ENCODE results near the gene PIGT.

Gene PIGT

DNA sequence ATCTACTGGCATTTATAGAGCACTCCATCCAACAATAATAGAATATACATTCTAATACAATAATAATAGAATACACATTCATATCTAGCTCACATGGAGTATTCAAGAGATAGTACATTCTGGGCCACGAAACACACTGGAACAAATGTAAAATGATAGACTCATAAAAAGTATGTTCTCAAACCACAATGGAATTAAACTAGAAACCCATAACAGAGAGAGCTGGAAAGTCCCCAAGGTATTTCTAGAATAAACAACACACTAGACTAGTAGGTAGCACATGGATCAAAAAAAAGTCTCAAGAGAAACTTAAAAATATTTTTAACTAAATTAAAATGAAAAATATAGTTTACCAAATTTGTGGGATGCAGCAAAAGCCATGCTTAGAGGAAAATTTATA, 28.7 kb upstream of the PIGT start:
- TF ChIP-seq GATA3 (IDR thresholded peaks at IDR 0.05; ENCODE audit: low read depth, low read length) (no peak), GATA2 (IDR thresholded peaks at IDR 0.05; ENCODE audit: low read depth, low read length) (no peak)

DNA sequence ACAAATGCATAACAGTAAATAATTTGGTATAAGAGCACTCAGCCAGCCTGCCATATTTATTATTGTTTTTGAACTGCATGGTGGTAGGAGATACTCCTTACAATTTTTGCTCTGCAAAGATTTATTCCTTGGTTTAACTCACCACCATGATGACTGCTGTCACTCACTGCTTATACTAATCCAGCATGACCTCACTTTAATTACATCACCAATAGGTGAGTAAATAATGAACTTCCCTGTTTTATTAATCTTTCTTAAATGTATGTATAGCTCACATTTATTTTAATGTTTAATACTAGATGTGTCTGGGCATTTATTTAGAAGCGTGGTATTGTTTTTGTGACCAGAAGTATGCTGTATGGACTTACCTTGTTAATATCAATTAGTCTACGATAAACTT, 25.0 kb upstream of the PIGT start:
- TF ChIP-seq GATA3 (IDR thresholded peaks at IDR 0.05; ENCODE audit: low read depth, low read length) (no peak), GATA2 (IDR thresholded peaks at IDR 0.05; ENCODE audit: low read depth, low read length) (no peak)

DNA sequence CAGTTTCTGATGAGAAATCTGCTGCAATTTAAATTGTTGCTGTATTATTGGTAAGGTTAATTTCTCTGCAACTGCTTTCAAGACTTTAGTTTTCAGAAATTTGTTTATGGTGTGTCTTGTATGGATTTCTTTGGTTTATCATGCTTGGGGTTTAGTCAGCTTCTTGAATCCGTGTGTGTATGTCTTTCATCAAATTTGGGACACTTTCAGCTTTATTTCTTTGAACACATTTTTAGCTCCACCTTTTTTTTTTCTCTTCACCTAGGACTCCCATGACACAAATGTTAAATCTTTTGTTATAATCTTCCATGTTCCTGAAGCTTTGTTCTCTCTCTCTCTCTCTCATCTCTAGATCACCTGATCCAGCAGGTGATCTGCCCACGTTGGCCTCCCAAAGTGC, 24.4 kb upstream of the PIGT start:
- no peak for TF ChIP-seq GATA2 (IDR thresholded peaks at IDR 0.05; ENCODE audit: low read depth, low read length)
- TF ChIP-seq GATA3 (IDR thresholded peaks at IDR 0.05; ENCODE audit: low read depth, low read length) = no peak

DNA sequence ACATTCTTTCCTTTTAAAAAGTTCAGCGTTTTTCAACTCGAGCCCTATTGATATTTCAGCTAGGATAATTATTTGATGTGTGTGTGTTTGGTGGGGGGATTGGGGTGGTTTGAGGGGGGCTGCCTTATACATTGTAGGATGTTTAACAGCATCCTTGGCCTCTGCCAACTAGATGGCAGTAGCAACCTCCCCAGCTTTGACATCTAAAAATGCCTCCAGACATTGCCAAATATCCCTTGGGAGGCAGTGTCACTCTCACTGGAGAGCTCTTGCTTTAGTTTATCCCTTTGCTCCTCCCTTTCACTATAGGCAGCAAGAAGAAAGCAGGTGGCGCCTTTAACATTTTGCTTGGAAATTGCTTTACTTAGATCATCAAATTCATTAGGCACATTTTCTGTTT, 23.2 kb upstream of the PIGT start:
- TF ChIP-seq GATA3 (IDR thresholded peaks at IDR 0.05; ENCODE audit: low read depth, low read length) (no peak), GATA2 (IDR thresholded peaks at IDR 0.05; ENCODE audit: low read depth, low read length) (no peak)

DNA sequence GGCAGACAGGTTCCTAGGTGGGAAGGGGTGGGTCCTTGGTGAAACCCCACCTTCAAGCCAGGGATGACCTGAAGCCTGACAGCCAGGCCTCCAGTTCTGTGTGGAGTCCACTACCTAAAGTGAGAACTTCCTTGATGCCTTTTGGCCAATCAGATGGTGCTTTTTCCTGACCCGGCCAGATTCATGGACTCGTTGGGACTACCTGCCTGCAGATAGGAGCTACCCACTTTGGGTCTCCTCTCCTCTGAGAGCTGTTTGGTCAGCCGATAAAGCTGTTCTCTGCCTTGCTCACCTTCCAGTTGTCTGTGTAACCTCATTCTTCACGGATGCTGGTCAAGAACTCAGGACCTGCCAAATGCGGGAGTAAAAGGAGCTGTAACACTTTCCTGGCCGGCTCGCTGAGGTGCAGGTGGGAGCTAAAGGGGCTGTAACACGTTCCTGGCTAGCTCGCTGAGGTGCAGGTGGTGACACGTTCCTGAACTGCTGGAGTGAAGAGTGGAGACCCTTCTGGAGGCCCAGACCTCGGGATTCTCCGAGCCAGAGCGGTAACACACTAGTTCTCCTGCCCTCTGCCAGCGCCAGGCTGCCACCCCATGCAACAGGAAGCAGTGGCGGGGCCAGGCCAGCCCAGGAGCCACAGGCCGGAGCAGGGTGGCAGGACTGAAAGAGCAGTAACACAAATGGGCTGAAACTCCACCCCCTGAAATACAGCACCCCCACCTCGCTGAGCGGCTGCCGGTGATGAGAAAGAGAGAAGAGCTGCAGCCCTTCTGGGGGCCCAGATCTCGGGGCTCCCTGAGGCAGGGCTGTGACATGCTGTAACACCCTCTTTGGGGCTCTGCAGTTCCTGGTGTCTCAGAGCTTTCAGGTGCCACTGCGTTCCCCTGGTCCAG, 21.5 kb upstream of the PIGT start:
- TF ChIP-seq GATA2 (IDR thresholded peaks at IDR 0.05; ENCODE audit: low read depth, low read length) = no peak
- TF ChIP-seq GATA3 (IDR thresholded peaks at IDR 0.05; ENCODE audit: low read depth, low read length) = no peak

DNA sequence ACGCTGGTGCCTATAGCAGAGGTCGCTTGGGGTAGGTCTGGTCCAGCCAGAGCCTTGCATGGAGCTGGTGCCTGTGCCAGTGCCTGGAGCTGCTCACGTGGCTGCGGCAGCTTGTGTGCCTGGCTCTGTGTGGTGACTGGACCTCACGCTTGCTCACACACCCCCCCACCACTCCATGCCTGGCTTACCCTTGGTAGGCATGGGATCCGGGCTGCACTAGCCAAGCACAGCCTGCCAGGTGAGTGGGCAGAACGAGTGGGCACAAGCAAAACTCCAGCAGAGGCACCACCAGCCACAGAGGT, 20.9 kb upstream of the PIGT start:
- TF ChIP-seq GATA3 (IDR thresholded peaks at IDR 0.05; ENCODE audit: low read depth, low read length) = no peak

DNA sequence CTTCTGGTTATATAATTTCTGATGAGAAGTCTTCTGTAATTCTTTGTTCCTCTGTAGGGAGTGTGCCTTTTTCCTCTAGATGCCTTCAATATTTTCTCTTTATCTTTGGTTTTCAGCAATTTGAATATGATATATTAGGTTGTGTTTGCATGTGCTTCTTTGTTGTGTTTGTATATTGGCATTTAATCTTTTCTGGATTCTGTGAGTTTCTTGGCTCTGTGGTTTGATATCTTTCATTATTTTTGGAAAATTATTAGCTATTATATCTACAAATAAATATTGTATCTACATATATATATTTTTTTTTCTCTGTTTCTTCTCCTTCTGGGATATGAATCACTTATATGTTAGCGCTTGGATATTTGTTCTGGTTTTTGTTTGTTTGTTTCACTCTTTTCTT, 16.9 kb upstream of the PIGT start:
- TF ChIP-seq GATA2 (IDR thresholded peaks at IDR 0.05; ENCODE audit: low read depth, low read length) (no peak), GATA3 (IDR thresholded peaks at IDR 0.05; ENCODE audit: low read depth, low read length) (no peak)

DNA sequence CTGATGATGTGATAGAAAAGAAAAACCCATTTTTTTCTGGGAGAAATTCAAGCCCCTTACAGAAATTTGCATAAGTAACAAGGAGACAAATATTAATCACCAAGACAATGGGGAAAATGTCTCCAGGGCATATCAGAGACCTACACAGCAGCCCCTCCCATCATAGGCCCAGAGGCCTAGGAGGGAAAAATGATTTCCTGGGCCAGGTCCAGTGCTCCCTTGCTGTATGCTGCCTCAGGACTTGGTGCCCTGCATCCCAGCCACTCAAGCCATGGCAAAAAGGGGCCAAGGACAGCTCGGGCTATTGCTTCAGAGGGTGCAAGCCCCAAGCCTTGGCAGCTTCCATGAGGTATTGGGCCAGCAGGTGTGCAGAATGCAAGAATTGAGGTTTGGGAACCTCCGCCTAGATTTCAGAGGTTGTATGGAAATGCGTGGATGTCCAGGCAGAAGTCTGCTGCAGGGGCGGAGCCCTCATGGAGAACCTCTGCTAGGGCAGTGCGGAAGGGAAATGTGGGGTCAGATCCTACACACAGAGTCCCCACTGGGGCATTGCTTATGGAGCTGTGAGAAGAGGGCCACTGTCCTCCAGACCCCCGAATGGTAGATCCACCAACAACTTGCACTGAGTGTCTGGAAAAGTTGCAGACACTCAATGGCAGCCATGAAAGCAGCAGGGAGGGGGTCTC, 15.5 kb upstream of the PIGT start:
- TF ChIP-seq GATA2 (IDR thresholded peaks at IDR 0.05; ENCODE audit: low read depth, low read length) (no peak), GATA3 (IDR thresholded peaks at IDR 0.05; ENCODE audit: low read depth, low read length) (no peak)

DNA sequence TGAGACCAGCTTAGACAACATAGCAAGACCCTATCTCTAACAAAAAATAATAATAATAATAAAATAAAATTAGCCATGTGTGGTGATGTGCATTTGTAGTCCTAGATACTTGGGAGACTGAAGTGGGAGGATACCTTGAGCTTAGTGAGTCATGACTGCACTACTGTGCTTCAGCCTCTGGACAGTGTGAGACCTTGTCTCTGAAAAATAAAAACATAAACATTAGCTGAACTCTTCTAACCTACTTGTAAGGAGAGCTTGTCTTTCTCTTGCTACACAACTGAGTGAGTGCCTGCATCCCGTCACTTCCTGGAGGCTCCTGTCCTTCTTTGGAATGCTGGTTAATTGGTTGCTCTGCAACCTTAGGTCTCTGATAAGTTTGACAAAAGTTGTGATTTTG, 13.0 kb upstream of the PIGT start:
- no peak for TF ChIP-seq GATA3 (IDR thresholded peaks at IDR 0.05; ENCODE audit: low read depth, low read length)
- no peak for TF ChIP-seq GATA2 (IDR thresholded peaks at IDR 0.05; ENCODE audit: low read depth, low read length)

DNA sequence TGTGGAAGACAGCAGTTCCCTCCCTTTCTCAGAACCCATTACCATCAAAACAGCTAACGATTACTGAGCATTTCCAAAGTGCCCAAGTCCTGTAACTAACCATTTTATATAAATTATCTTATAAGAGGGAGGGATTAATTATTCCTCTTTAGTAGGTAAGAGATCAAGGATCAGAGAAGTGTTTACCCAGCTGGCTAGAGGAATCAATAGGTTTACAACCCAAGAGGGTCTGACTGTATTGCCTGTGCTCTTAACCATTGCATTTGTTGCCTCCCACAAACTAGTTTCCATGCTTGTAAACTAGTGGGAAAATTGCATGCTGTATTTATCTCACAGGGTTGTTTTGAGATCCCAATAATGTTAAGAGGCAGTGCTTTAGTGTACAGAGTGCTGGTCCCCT, 11.5 kb upstream of the PIGT start:
- TF ChIP-seq GATA2 (IDR thresholded peaks at IDR 0.05; ENCODE audit: low read depth, low read length) (no peak), GATA3 (IDR thresholded peaks at IDR 0.05; ENCODE audit: low read depth, low read length) (no peak)

DNA sequence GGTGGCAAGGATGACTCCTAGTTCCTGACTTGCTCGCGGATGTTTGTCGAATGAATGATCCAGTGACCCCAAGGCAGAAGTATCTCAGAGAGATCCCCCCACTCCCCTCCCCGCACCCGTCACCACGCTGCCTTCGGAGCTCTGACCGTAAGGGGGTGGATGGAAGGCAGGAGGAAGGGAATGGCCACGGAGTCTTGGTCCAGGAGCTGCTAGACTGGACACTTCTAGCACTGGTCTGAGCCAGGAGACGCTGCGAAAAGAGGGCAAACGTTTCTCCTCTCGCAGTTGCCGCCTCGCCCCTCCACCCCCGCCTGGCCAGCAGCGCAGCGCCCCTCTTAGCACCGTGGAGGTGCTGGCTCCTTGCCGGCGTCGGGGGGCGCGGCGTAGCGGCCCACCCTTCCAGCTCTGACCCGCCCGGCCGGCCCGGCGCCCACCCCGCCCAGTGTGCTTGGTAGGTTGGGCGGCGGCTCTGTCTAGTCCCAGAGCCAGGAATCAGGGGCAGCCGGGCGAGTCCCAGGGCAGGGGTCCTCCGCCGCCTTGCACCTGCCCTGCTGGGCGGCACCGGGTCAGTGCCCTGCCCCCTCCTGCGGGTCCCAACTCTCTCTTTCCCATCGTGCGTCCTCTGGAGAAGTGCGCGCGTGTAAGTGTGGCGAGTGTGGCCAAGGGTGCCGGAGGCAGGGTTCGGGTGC, 10.2 kb upstream of the PIGT start:
- TF ChIP-seq GATA2 (IDR thresholded peaks at IDR 0.05; ENCODE audit: low read depth, low read length) = no peak
- no peak for TF ChIP-seq GATA3 (IDR thresholded peaks at IDR 0.05; ENCODE audit: low read depth, low read length)

DNA sequence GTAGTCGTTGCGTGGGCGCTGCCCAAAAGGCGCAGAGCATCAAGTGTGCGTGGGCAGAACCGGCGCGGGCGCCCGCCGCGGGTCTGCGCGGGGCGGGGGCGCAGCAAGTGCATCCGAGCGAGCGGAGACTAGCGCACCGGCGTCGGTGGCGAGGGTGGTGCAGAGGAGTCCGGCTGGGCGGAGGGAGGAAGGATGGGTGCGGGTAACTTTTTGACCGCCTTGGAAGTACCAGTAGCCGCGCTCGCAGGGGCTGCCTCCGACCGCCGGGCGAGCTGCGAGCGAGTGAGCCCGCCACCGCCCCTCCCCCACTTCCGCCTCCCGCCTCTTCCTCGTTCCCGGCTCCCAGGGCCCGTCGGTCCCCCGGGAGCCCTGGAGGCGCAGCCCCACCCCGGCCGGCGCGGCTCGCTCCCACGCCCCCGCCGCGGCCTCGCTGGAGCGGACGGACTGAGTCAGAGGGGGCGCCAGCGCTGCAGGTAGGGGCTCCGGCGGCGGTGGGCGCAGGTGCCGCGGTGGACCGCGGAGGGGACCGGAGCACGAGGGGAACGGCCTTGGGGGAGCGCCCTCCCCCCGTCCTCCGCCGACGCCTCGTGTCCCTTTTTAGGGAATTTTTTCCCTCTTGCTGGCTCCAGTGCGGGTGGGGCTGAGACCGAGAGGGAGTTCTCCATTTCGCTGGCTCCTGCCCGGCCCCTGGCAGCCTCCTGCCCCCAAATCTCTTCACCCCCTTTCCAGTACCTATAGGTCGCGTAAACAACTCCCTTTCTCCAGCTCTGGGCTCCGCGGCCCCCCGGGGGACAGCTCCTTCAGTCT, 9.5 kb upstream of the PIGT start:
- TF ChIP-seq GATA2 (IDR thresholded peaks at IDR 0.05; ENCODE audit: low read depth, low read length) (no peak), GATA3 (IDR thresholded peaks at IDR 0.05; ENCODE audit: low read depth, low read length) (no peak)

DNA sequence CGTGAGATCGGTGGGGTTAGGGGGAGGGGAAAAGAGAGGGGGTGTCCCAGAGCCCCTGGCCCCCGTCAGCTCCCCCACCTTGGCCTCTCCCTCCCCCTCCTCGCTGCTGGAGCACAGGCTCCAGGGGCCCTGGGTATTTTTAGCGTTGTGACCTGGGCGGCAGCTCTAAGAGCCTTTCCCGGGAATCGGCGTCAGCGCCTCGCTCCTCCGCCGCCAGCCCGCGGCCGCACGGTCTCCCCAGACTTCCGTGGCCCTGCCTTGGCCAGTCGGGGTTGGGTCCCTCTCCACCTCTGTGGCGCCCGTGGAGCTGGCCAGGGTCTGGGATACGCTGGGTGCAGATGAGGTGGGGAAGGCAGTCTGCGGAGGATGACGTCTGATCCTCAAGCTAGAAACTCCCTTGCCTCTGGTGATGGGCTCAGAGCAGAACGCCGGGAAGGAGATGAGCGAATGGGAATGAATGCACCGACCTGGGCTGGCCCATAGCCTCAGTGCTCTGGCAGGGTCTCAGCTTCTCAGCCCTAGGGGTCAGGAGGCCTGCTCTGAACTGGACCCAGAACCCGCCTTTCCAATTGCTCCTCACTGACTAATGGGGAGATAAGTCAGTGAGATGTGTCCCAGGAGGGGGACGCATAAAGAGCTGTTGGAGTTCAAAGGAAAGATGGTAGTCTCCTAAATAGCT, 8.7 kb upstream of the PIGT start:
- TF ChIP-seq GATA2 (IDR thresholded peaks at IDR 0.05; ENCODE audit: low read depth, low read length) (no peak), GATA3 (IDR thresholded peaks at IDR 0.05; ENCODE audit: low read depth, low read length) (no peak)
